ENCODE data around the gene TMEM30A. TPM values are rescaled to one million over a fixed set of nuclear protein-coding genes. Genes with fewer than 3 reads are reported as not detected.

The TMEM30A gene
- total RNA-seq, 2 donors from 2014 or later: 47.7 to 59.4 TPM

DNA sequence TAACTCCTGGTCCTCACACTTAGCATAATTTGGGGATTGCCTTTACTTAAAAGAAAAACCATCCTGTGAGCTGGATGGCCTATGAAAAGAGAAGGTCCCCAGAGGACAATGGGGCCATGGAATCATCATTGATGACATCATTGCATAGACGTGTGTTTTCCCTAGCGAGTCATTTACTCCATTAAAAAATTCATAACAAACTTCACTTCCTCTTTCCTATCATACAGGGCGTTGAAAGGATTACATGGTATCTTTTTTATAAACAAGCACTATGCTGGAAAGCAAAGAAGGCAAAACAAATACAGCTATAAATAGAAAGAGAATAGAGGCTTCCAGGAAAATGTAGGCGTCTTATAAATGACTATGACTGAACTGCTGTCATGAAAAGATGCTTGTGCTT lies 67.4 kb downstream of the TMEM30A start:
- peaks cover 2% of the 10 kb centered on the region for H3K4me1 Mint-ChIP-seq
- H3K9me3 Mint-ChIP-seq: no peaks in the 10 kb centered on the region
- TF ChIP-seq, protein P1, sequence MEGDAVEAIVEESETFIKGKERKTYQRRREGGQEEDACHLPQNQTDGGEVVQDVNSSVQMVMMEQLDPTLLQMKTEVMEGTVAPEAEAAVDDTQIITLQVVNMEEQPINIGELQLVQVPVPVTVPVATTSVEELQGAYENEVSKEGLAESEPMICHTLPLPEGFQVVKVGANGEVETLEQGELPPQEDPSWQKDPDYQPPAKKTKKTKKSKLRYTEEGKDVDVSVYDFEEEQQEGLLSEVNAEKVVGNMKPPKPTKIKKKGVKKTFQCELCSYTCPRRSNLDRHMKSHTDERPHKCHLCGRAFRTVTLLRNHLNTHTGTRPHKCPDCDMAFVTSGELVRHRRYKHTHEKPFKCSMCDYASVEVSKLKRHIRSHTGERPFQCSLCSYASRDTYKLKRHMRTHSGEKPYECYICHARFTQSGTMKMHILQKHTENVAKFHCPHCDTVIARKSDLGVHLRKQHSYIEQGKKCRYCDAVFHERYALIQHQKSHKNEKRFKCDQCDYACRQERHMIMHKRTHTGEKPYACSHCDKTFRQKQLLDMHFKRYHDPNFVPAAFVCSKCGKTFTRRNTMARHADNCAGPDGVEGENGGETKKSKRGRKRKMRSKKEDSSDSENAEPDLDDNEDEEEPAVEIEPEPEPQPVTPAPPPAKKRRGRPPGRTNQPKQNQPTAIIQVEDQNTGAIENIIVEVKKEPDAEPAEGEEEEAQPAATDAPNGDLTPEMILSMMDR (conservative IDR thresholded peaks at IDR 0.05): no peak
- WGBS, 2 experiments (ENCODE audit: insufficient coverage in 1 of 2, insufficient read length in 1 of 2): 80 to 97% methylated on average over 3 to 4 of the region's 4 CpGs
- Histone ChIP-seq H3K9ac (ENCODE audit: extremely low read depth, low read length, poor library complexity, severe bottlenecking) (no peak overlapping the region), H3K27ac (ENCODE audit: low read depth, low read length) (no peak overlapping the region), H3K4me1 (ENCODE audit: control insufficient read depth, insufficient read depth, low read length) (no peaks in the 10 kb centered on the region), H3K36me3 (ENCODE audit: control insufficient read depth, insufficient read depth, low read length) (no peaks in the 10 kb centered on the region), H3K4me3 (ENCODE audit: low read length) (no peak overlapping the region), H3K9me3 (ENCODE audit: control insufficient read depth, low read length) (no peaks in the 10 kb centered on the region), H3K27me3 (ENCODE audit: control insufficient read depth, insufficient read depth, low read length, poor library complexity, severe bottlenecking) (no peaks in the 10 kb centered on the region)
- no peaks in the 10 kb centered on the region for H3K36me3 Mint-ChIP-seq (ENCODE audit: low read depth)
- no peak for DNase-seq
- H3K27ac Mint-ChIP-seq: no peak overlapping the region
- no peaks in the 10 kb centered on the region for H3K27me3 Mint-ChIP-seq (ENCODE audit: insufficient read depth)
- no peak overlapping the region for H3K4me3 Mint-ChIP-seq

DNA sequence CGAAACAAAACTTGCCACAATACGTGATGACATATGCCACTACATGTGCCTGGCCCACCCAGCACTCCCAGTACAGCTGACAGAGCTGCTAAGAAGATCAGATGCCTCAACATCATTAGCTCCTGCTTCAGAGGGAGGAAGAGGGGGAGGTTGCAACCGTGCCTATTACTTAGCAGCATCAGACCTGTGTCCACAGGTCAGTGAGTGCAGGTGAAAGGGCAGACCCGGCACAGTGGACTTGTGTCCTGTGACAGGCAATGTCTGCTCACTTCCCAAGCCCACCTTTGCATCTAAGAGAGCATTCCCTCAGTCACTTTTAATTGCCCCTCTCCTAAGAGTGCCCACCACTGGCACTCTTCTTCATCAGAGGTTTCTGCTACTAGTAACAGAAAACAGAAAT lies 69.3 kb downstream of the TMEM30A start:
- Mint-ChIP-seq H3K27ac (no peak overlapping the region), H3K4me1 (peaks cover 5% of the 10 kb centered on the region), H3K27me3 (ENCODE audit: insufficient read depth) (peaks cover 5% of the 10 kb centered on the region), H3K4me3 (no peak overlapping the region), H3K36me3 (ENCODE audit: low read depth) (no peaks in the 10 kb centered on the region), H3K9me3 (no peaks in the 10 kb centered on the region)
- Histone ChIP-seq H3K4me3 (ENCODE audit: low read length) (no peak overlapping the region), H3K9ac (ENCODE audit: extremely low read depth, low read length, poor library complexity, severe bottlenecking) (no peak overlapping the region), H3K9me3 (ENCODE audit: control insufficient read depth, low read length) (no peaks in the 10 kb centered on the region), H3K4me1 (ENCODE audit: control insufficient read depth, insufficient read depth, low read length) (no peaks in the 10 kb centered on the region), H3K27ac (ENCODE audit: low read depth, low read length) (no peak overlapping the region), H3K36me3 (ENCODE audit: control insufficient read depth, insufficient read depth, low read length) (no peaks in the 10 kb centered on the region), H3K27me3 (ENCODE audit: control insufficient read depth, insufficient read depth, low read length, poor library complexity, severe bottlenecking) (no peaks in the 10 kb centered on the region)
- DNase-seq: no peak
- WGBS, 2 experiments (ENCODE audit: insufficient coverage in 1 of 2, insufficient read length in 1 of 2): 87 to 92% methylated on average over 2 to 4 of the region's 4 CpGs
- TF ChIP-seq, protein P1 (conservative IDR thresholded peaks at IDR 0.05): no peak

DNA sequence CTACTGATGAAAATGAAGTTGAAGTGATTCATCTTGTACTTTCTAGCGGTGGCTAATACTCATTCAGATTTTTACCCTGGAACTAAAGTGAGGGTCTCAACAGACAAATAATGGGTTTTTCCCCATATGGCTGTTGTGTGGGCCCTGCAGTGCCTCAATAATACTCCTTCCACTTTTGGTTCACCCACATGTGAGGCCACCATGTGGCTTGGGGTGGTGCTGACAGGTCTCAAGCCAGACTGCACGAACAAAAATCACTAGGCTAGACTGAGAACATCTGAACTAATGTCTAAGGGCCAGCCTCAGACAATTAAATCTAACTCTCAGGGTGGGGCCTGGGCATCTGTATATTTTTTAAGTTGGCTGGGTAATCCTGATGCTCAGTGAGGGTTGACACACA lies 70.9 kb downstream of the TMEM30A start:
- no peaks in the 10 kb centered on the region for H3K4me1 ChIP-seq (ENCODE audit: control insufficient read depth, insufficient read depth, low read length)
- Mint-ChIP-seq H3K9me3 (no peaks in the 10 kb centered on the region), H3K4me3 (no peak overlapping the region), H3K4me1 (peaks cover 8% of the 10 kb centered on the region), H3K27me3 (ENCODE audit: insufficient read depth) (peaks cover 20% of the 10 kb centered on the region), H3K36me3 (ENCODE audit: low read depth) (no peaks in the 10 kb centered on the region), H3K27ac (no peak overlapping the region)
- DNase-seq: no peak
- H3K27me3 ChIP-seq (ENCODE audit: control insufficient read depth, insufficient read depth, low read length, poor library complexity, severe bottlenecking): peaks cover 13% of the 10 kb centered on the region
- TF ChIP-seq, protein P1 (conservative IDR thresholded peaks at IDR 0.05): peak; percentile 50
- 88% methylated on average over 2 of the region's 2 CpGs; no CpG with 5 or more reads in 1 of the 2 experiments for WGBS, 2 experiments (ENCODE audit: insufficient coverage in 1 of 2, insufficient read length in 1 of 2)
- H3K36me3 ChIP-seq (ENCODE audit: control insufficient read depth, insufficient read depth, low read length): no peaks in the 10 kb centered on the region
- H3K4me3 ChIP-seq (ENCODE audit: low read length): no peak overlapping the region
- H3K27ac ChIP-seq (ENCODE audit: low read depth, low read length): no peak overlapping the region
- no peaks in the 10 kb centered on the region for H3K9me3 ChIP-seq (ENCODE audit: control insufficient read depth, low read length)
- H3K9ac ChIP-seq (ENCODE audit: extremely low read depth, low read length, poor library complexity, severe bottlenecking): no peak overlapping the region

Data from endodermal cell (in vitro differentiated cells).